WTC11 (cell line): ENCODE data around the gene SLC25A53.

Experiments
- ATF1 ChIP-seq: sonication (generic); formaldehyde crosslinking; IDR thresholded peaks from 2 replicates; pipeline ENCODE4 v1.8.1; 2023; ENCODE audit warnings: mild to moderate bottlenecking, moderate library complexity, missing genetic modification reagents
- MXD4 ChIP-seq: fragments of 250-450 bp; sonication (Bioruptor Pico); IDR thresholded peaks from 2 replicates; pipeline ENCODE4 v1.8.0; 2021; ENCODE audit warnings: mild to moderate bottlenecking, moderate library complexity, borderline replicate concordance
- TCF7 ChIP-seq: sonication (generic); formaldehyde crosslinking; IDR thresholded peaks from 2 replicates; pipeline ENCODE4 v1.8.0; 2022; ENCODE audit warnings: mild to moderate bottlenecking, low read depth, missing genetic modification reagents, moderate library complexity
- TEAD1 ChIP-seq: sonication (generic); formaldehyde crosslinking; IDR thresholded peaks from 2 replicates; pipeline ENCODE4 v1.8.0; 2022; ENCODE audit warnings: mild to moderate bottlenecking, missing genetic modification reagents
- TF ChIP-seq, protein P1 (sequence below): sonication (generic); formaldehyde crosslinking; IDR thresholded peaks from 2 replicates; pipeline ENCODE4 v1.8.1; 2022; ENCODE audit warnings: missing genetic modification reagents, borderline replicate concordance
- TF ChIP-seq, protein P2 (sequence below): fragments of 200-600 bp; IDR thresholded peaks from 2 replicates; pipeline ENCODE4 v1.8.0; 2022; ENCODE audit warnings: antibody characterized with exemption
- TF ChIP-seq, protein P3 (sequence below): sonication (generic); formaldehyde crosslinking; IDR thresholded peaks from 2 replicates; pipeline ENCODE4 v1.8.1; 2023; ENCODE audit warnings: mild to moderate bottlenecking, missing genetic modification reagents

DNA sequence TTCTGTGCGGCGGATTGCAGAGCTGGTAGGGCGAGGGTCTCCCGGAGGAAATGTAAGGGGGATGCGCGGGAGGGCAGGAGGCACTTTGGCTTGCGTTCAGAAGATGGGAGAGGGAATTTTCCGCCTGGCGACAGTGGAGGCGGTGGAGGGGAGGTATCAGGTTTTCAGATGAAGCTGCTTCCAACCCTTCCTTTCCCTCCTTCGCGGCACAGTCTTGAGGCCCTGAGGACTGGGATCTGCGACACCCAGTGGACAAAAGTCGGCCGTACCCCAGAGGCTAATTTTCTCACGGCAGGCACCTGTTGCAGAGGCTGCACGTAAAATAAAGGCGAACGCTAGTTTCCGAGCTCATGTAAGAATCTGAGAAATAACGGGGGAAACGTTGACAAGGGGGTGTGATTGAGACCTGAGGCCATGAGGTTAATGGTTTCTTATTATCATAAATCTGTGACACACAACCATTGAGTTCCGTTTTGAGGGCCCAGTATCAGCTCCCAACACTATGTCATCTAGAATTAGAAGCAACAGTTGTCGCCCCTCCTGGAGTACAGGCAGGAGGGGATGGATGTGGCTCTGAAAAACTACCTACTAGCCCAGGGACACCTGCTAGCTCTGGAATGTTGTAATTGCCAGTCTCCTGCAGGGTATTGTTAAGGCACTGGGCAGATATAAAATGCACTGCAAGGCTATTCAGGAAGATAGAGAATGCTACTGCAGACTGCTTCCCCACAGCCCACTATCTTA is 43.4 kb downstream of the SLC25A53 start:
- TF ChIP-seq ATF1 (CRISPR knock-in tag) (no peak), TCF7 (CRISPR knock-in tag) (no peak), MXD4 (CRISPR knock-in tag) (no peak), TEAD1 (CRISPR knock-in tag) (no peak)
- TF ChIP-seq, protein P1, sequence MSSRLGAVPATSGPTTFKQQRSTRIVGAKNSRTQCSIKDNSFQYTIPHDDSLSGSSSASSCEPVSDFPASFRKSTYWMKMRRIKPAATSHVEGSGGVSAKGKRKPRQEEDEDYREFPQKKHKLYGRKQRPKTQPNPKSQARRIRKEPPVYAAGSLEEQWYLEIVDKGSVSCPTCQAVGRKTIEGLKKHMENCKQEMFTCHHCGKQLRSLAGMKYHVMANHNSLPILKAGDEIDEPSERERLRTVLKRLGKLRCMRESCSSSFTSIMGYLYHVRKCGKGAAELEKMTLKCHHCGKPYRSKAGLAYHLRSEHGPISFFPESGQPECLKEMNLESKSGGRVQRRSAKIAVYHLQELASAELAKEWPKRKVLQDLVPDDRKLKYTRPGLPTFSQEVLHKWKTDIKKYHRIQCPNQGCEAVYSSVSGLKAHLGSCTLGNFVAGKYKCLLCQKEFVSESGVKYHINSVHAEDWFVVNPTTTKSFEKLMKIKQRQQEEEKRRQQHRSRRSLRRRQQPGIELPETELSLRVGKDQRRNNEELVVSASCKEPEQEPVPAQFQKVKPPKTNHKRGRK (CRISPR knock-in tag): no peak
- TF ChIP-seq, protein P2, sequence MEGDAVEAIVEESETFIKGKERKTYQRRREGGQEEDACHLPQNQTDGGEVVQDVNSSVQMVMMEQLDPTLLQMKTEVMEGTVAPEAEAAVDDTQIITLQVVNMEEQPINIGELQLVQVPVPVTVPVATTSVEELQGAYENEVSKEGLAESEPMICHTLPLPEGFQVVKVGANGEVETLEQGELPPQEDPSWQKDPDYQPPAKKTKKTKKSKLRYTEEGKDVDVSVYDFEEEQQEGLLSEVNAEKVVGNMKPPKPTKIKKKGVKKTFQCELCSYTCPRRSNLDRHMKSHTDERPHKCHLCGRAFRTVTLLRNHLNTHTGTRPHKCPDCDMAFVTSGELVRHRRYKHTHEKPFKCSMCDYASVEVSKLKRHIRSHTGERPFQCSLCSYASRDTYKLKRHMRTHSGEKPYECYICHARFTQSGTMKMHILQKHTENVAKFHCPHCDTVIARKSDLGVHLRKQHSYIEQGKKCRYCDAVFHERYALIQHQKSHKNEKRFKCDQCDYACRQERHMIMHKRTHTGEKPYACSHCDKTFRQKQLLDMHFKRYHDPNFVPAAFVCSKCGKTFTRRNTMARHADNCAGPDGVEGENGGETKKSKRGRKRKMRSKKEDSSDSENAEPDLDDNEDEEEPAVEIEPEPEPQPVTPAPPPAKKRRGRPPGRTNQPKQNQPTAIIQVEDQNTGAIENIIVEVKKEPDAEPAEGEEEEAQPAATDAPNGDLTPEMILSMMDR: no peak
- TF ChIP-seq, protein P3, sequence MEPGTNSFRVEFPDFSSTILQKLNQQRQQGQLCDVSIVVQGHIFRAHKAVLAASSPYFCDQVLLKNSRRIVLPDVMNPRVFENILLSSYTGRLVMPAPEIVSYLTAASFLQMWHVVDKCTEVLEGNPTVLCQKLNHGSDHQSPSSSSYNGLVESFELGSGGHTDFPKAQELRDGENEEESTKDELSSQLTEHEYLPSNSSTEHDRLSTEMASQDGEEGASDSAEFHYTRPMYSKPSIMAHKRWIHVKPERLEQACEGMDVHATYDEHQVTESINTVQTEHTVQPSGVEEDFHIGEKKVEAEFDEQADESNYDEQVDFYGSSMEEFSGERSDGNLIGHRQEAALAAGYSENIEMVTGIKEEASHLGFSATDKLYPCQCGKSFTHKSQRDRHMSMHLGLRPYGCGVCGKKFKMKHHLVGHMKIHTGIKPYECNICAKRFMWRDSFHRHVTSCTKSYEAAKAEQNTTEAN (CRISPR knock-in tag): no peak
